Neutrophil (primary cell): Measurements from ENCODE around the gene IFI6.
A peak's percentile ranks its signal among the peaks of the same experiment; 100 is the strongest.

Experiments used
- H3K27ac ChIP-seq: fragments of 200-600 bp; sonication (generic); 2 replicates; pipeline ENCODE4 v1.5.1; 2016; ENCODE audit warnings: mild to moderate bottlenecking, moderate library complexity
- H3K27me3 ChIP-seq: fragments of 200-600 bp; sonication (generic); 2 replicates; pipeline ENCODE4 v1.6.0; 2016; ENCODE audit warnings: mild to moderate bottlenecking
- H3K36me3 ChIP-seq: fragments of 200-600 bp; sonication (generic); 2 replicates; pipeline ENCODE4 v1.5.1; 2017
- H3K4me1 ChIP-seq, 2 experiments: fragments of 200-600 bp in 1 of 2; sonication (generic) in 1 of 2; 1 replicate in 1 of 2; 2 replicates in 1 of 2; pipeline versions ENCODE4 v1.5.1 to v1.6.1; 2013 to 2016; ENCODE audit warnings: low read depth in 1 of 2, low read length in 1 of 2, mild to moderate bottlenecking in 1 of 2, moderate library complexity in 1 of 2; ENCODE audit not compliant: control insufficient read depth in 1 of 2, insufficient read depth in 1 of 2
- H3K4me3 ChIP-seq, 2 experiments: fragments of 200-600 bp in 1 of 2; sonication (generic) in 1 of 2; 1 replicate in 1 of 2; 2 replicates in 1 of 2; pipeline ENCODE4 v1.5.1; 2013 to 2016; ENCODE audit warnings: low read depth in 1 of 2, low read length in 1 of 2, mild to moderate bottlenecking in 1 of 2, moderate library complexity in 1 of 2
- H3K9me3 ChIP-seq: fragments of 200-600 bp; sonication (generic); 2 replicates; pipeline ENCODE4 v1.5.1; 2016
- TF ChIP-seq, protein P1 (sequence below): fragments of 200-600 bp; sonication (generic); IDR thresholded peaks from 2 replicates; pipeline ENCODE4 v1.5.1; 2016; ENCODE audit warnings: antibody characterized with exemption

Gene IFI6

DNA sequence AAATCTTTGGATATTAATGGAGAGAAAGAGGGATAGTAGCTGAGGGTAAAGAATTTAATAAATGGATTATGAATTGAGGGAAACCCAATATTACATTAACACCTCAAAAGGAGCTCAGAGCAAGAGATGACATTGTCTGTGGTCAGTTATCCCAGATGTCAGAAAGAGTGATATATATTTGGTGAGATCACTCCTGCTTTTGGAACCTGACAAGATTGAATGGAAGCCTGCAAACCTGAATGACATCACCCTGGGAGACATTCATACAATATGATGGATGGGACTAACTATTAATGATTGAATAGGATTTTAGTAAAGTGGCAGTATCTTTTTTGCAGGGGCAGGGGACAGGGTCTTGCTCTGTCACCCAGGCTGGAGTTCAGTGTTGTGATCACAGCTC, 6.8 kb upstream of the IFI6 start:
- no peaks in the 10 kb centered on the region for H3K36me3 ChIP-seq
- H3K4me1 ChIP-seq: no peaks in the 10 kb centered on the region
- no peak overlapping the region for H3K27ac ChIP-seq
- H3K9me3 ChIP-seq: peaks cover 6% of the 10 kb centered on the region
- TF ChIP-seq, protein P1, sequence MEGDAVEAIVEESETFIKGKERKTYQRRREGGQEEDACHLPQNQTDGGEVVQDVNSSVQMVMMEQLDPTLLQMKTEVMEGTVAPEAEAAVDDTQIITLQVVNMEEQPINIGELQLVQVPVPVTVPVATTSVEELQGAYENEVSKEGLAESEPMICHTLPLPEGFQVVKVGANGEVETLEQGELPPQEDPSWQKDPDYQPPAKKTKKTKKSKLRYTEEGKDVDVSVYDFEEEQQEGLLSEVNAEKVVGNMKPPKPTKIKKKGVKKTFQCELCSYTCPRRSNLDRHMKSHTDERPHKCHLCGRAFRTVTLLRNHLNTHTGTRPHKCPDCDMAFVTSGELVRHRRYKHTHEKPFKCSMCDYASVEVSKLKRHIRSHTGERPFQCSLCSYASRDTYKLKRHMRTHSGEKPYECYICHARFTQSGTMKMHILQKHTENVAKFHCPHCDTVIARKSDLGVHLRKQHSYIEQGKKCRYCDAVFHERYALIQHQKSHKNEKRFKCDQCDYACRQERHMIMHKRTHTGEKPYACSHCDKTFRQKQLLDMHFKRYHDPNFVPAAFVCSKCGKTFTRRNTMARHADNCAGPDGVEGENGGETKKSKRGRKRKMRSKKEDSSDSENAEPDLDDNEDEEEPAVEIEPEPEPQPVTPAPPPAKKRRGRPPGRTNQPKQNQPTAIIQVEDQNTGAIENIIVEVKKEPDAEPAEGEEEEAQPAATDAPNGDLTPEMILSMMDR: no peak
- no peak overlapping the region for H3K4me3 ChIP-seq
- H3K27me3 ChIP-seq: no peaks in the 10 kb centered on the region

DNA sequence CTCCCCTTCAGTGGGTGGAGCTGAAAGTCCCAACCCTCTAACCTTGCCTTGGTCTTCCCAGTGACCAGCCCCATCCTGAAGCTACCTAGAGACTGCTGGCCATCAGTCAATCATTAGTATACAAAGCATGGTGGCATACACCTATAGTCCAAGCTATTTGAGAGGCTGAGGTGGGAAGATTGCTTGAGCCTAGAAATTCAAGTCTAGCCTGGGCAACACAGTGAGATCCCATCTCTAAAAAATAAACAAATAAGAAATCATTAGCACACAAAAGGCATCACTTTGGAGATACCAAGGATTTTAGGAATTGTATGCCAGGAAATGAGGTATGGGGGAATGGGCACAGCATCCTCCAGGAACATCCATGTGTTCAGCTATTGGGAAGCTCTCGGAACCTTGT, 4.4 kb upstream of the IFI6 start:
- TF ChIP-seq, protein P1: no peak
- Histone ChIP-seq H3K36me3 (no peaks in the 10 kb centered on the region), H3K27me3 (no peaks in the 10 kb centered on the region), H3K4me1 (peaks cover 13% of the 10 kb centered on the region in 2 experiments), H3K4me3 (no peak overlapping the region), H3K9me3 (peaks cover 6% of the 10 kb centered on the region), H3K27ac (no peak overlapping the region)

DNA sequence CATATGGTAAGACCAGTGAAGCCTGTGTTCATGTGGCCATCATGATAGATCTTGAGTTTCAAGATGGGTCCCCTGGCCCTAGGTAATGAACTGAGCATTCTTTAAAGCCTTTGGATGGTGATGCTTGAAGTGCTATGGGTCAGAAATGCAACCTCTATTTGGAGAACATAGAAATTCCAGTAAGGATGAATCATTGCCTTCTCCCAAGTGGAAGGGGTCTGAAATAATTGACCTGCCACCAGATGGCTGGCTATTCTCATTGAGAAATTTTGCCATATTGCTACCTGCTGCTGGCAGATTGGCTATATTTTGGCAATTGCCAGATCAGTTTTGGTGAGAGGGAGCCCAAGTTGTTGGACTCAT, 739 bp upstream of the IFI6 start:
- peak overlapping the region; percentile 78 for H3K27ac ChIP-seq
- no peaks in the 10 kb centered on the region for H3K9me3 ChIP-seq
- H3K36me3 ChIP-seq: peaks cover 6% of the 10 kb centered on the region
- no peaks in the 10 kb centered on the region for H3K27me3 ChIP-seq
- H3K4me1 ChIP-seq: peaks cover 21 to 30% of the 10 kb centered on the region in 2 experiments
- H3K4me3 ChIP-seq: peak overlapping the region; percentile 65 to 84
- TF ChIP-seq, protein P1: no peak

DNA sequence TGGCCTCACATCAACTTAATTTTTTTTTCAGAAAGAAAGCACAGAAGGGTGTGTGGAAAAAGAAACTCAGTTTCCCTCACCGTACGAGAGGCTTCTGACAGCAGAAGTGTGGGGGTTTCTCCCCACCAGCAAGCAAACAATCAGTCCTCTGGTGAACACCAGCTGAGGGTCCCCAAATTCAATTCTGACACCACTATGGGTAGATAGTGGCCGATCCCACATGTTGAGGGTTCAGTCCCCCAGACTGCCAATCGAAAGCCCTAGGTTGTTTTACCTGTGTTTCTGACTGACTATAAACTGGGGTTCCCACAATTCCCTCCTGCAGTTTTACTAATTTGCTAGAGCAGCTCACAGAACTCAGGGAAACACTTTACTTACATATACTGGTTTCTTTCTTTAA, 2.1 kb downstream of the IFI6 start:
- TF ChIP-seq, protein P1: no peak
- H3K9me3 ChIP-seq: no peaks in the 10 kb centered on the region
- peaks cover 19% of the 10 kb centered on the region for H3K36me3 ChIP-seq
- no peaks in the 10 kb centered on the region for H3K27me3 ChIP-seq
- peaks cover 21 to 30% of the 10 kb centered on the region in 2 experiments for H3K4me1 ChIP-seq
- no peak overlapping the region for H3K27ac ChIP-seq
- H3K4me3 ChIP-seq: no peak overlapping the region

DNA sequence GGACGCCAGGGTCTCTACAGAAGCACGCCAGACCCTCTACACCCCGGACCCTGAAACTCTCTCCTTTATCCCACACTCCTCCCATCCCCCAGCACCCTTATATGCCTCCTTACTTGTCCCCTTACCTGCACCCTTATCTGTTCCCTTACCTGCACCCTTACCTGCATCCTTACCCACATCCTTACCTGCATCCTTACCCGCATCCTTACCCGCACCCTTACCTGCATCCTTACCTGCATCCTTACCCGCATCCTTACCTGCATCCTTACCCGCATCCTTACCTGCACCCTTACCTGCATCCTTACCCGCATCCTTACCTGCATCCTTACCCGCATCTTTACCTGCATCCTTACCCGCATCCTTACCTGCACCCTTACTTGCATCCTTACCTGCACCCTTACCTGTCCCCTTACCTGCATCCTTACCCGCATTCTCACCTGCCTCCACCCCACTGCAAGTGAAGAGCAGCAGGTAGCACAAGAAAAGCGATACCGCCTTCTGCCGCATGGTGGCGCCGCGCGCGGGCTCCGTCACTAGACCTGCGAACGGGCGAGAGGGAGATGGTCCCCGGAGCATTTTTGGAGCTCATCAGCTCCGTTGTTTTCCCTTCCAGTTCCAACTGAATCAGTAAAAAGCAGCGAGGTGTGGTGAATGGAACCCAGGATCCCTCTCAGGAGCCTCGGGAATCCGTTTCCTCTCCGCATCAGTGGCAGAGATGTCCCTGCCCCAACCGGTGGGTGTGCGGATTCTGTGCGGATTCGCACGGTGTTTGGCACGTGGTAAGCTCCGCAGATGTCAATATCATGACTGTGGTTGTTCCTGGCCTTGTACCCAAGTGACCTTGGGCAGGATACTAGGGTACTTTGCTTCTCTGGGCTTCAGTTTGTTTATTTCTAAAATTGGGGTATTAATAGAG, 2.9 kb downstream of the IFI6 start:
- H3K9me3 ChIP-seq: no peaks in the 10 kb centered on the region
- peaks cover 19% of the 10 kb centered on the region for H3K36me3 ChIP-seq
- no peaks in the 10 kb centered on the region for H3K27me3 ChIP-seq
- TF ChIP-seq, protein P1: peak; percentile 91
- peaks cover 21 to 30% of the 10 kb centered on the region in 2 experiments for H3K4me1 ChIP-seq
- no peak overlapping the region for H3K27ac ChIP-seq
- H3K4me3 ChIP-seq: peak overlapping the region; percentile 49
